H1 (cell line): ENCODE measurements around the gene KRTAP12-3. TPM values are rescaled to one million over a fixed set of nuclear protein-coding genes. Genes with fewer than 3 reads are reported as not detected.
A peak's percentile ranks its signal among the peaks of the same experiment; 100 is the strongest.

Experiments used
- CTCF ChIA-PET: fragments of 300-600 bp; sonication (Branson Sonifier 250); formaldehyde crosslinking; loops from one replicate; lab custom pipeline; 2021; ENCODE audit not compliant: partially characterized antibody; lab: Charles Lee
- POLR2A ChIA-PET: fragments of 300-600 bp; sonication (Branson Sonifier 250); formaldehyde crosslinking; loops from one replicate; lab custom pipeline; 2021; ENCODE audit warnings: inconsistent platforms; ENCODE audit not compliant: partially characterized antibody; lab: Charles Lee
- DNase-seq, 2 experiments: peaks; one replicate each; pipeline versions ENCODE4 v3.0.0 to v3.0.0-alpha.2; 2010 to 2022; ENCODE audit warnings: low spot score in 2 of 2, low read depth in 1 of 2, mixed read lengths in 1 of 2
- FAIRE-seq: peaks from 2 replicates; lab custom pipeline; 2011; peaks lifted over from hg19 to GRCh38; lab: Jason Lieb, UNC
- H2AFZ ChIP-seq: 2 replicates; pipeline ENCODE4 v1.8.1; 2012; ENCODE audit warnings: low read length, inconsistent platforms
- H2AK5ac ChIP-seq: 2 replicates; pipeline ENCODE4 v1.6.1; 2013; ENCODE audit warnings: low read depth, low read length
- H2BK120ac ChIP-seq: replicated peaks from 2 replicates; pipeline ENCODE3; 2013; ENCODE audit warnings: low read depth, low read length, inconsistent platforms
- H2BK12ac ChIP-seq: 2 replicates; pipeline ENCODE4 v1.6.1; 2013; ENCODE audit warnings: low read depth, low read length
- H2BK15ac ChIP-seq: 2 replicates; pipeline ENCODE4 v1.6.1; 2013; ENCODE audit warnings: low read length
- H2BK20ac ChIP-seq: 2 replicates; pipeline ENCODE4 v1.6.1; 2013; ENCODE audit warnings: low read length
- H2BK5ac ChIP-seq: 2 replicates; pipeline ENCODE4 v1.6.1; 2013; ENCODE audit warnings: low read depth, low read length
- H3K14ac ChIP-seq: 2 replicates; pipeline ENCODE4 v1.6.1; 2013; ENCODE audit warnings: inconsistent platforms; ENCODE audit not compliant: insufficient read length
- H3K18ac ChIP-seq: 2 replicates; pipeline ENCODE4 v1.6.1; 2013; ENCODE audit warnings: low read length; ENCODE audit errors: extremely low read depth
- H3K23ac ChIP-seq: 2 replicates; pipeline ENCODE4 v1.6.1; 2013; ENCODE audit warnings: inconsistent platforms; ENCODE audit not compliant: insufficient read length
- H3K23me2 ChIP-seq: 2 replicates; pipeline ENCODE4 v1.6.1; 2013; ENCODE audit warnings: low read depth, low read length
- H3K27ac ChIP-seq: 2 replicates; pipeline ENCODE4 v1.6.1; 2011; ENCODE audit warnings: low read depth, low read length, inconsistent platforms
- H3K27me3 ChIP-seq, 4 experiments: replicated peaks in 1 of 4; 1 replicate in 1 of 4; 2 replicates in 3 of 4; pipeline versions ENCODE4 v1.6.1 to v1.8.1; 2011 to 2013; ENCODE audit warnings: low read length in 3 of 4, mild to moderate bottlenecking in 3 of 4, inconsistent platforms in 2 of 4, mixed read lengths in 2 of 4, moderate library complexity in 1 of 4; ENCODE audit not compliant: control insufficient read depth in 3 of 4, insufficient read depth in 3 of 4; ENCODE audit errors: extremely low read depth in 1 of 4
- H3K36me3 ChIP-seq, 4 experiments: 2 replicates each; pipeline versions ENCODE4 v1.6.1 to v1.8.1; 2011 to 2013; ENCODE audit warnings: mild to moderate bottlenecking in 4 of 4, low read length in 3 of 4, moderate library complexity in 2 of 4, control low read depth in 1 of 4, inconsistent platforms in 1 of 4; ENCODE audit not compliant: insufficient read depth in 4 of 4, control insufficient read depth in 2 of 4
- H3K4ac ChIP-seq: replicated peaks from 2 replicates; pipeline ENCODE3; 2013; ENCODE audit warnings: low read length, low read depth, mixed read lengths, inconsistent platforms; ENCODE audit not compliant: insufficient read length
- H3K4me1 ChIP-seq, 4 experiments: replicated peaks in 1 of 4; 1 replicate in 1 of 4; 2 replicates in 3 of 4; pipeline versions ENCODE4 v1.6.1 to v1.8.1; 2011 to 2013; ENCODE audit warnings: low read length in 3 of 4, inconsistent platforms in 2 of 4, mixed read lengths in 1 of 4; ENCODE audit not compliant: insufficient read depth in 4 of 4, control insufficient read depth in 3 of 4
- H3K4me2 ChIP-seq, 2 experiments: 2 replicates each; pipeline versions ENCODE4 v1.6.1 to v1.8.1; 2011 to 2013; ENCODE audit warnings: low read depth in 2 of 2, low read length in 2 of 2, control low read depth in 1 of 2, inconsistent platforms in 1 of 2, mild to moderate bottlenecking in 1 of 2; ENCODE audit not compliant: insufficient read depth in 1 of 2
- H3K4me3 ChIP-seq, 4 experiments: fragments of 200-600, 300-600 bp in 1 of 4; sonication (generic), shearing (Covaris generic), sonication (Bioruptor Twin) in 1 of 4; 2 replicates each; pipeline versions ENCODE4 v1.5.1 to v1.8.1; 2011 to 2016; ENCODE audit warnings: low read length in 4 of 4, low read depth in 3 of 4, control low read depth in 2 of 4, inconsistent platforms in 2 of 4, mild to moderate bottlenecking in 2 of 4, mixed read lengths in 1 of 4, moderate library complexity in 1 of 4; ENCODE audit not compliant: insufficient read depth in 2 of 4; ENCODE audit errors: extremely low read depth in 1 of 4
- H3K56ac ChIP-seq: replicated peaks from 2 replicates; pipeline ENCODE3; 2013; ENCODE audit warnings: low read depth, mild to moderate bottlenecking, mixed read lengths, low read length, inconsistent platforms; ENCODE audit not compliant: insufficient read length
- H3K79me1 ChIP-seq: 2 replicates; pipeline ENCODE4 v1.6.1; 2013; ENCODE audit warnings: low read depth, low read length, control low read depth
- H3K79me2 ChIP-seq, 2 experiments: 2 replicates each; pipeline versions ENCODE4 v1.6.1 to v1.8.1; 2012 to 2013; ENCODE audit warnings: low read length in 2 of 2, mild to moderate bottlenecking in 2 of 2, inconsistent platforms in 1 of 2; ENCODE audit not compliant: insufficient read depth in 2 of 2, control insufficient read depth in 1 of 2
- H3K9ac ChIP-seq, 4 experiments: replicated peaks in 1 of 4; 1 replicate in 1 of 4; 2 replicates in 3 of 4; pipeline versions ENCODE4 v1.6.1 to v1.8.1; 2011 to 2013; ENCODE audit warnings: low read depth in 3 of 4, low read length in 3 of 4, control low read depth in 2 of 4, mild to moderate bottlenecking in 2 of 4, moderate library complexity in 2 of 4, inconsistent platforms in 1 of 4; ENCODE audit errors: extremely low read depth in 1 of 4
- H3K9me3 ChIP-seq, 2 experiments: 2 replicates each; pipeline versions ENCODE4 v1.6.1 to v1.8.1; 2012 to 2013; ENCODE audit warnings: mild to moderate bottlenecking in 2 of 2, moderate library complexity in 2 of 2, control low read depth in 1 of 2, inconsistent platforms in 1 of 2, low read depth in 1 of 2, low read length in 1 of 2, mixed read lengths in 1 of 2; ENCODE audit not compliant: insufficient read depth in 2 of 2
- H4K20me1 ChIP-seq, 2 experiments: replicated peaks in 1 of 2; 2 replicates each; pipeline versions ENCODE3 to v1.8.1; 2011 to 2013; ENCODE audit warnings: inconsistent platforms in 2 of 2, low read length in 2 of 2, mild to moderate bottlenecking in 1 of 2; ENCODE audit not compliant: insufficient read depth in 2 of 2, control insufficient read depth in 1 of 2
- H4K5ac ChIP-seq: 2 replicates; pipeline ENCODE4 v1.6.1; 2013; ENCODE audit warnings: low read length, low read depth, mixed read lengths, inconsistent platforms; ENCODE audit not compliant: insufficient read length
- H4K8ac ChIP-seq: 2 replicates; pipeline ENCODE4 v1.8.0; 2013; ENCODE audit warnings: mild to moderate bottlenecking, moderate library complexity, low read length, inconsistent platforms; ENCODE audit not compliant: insufficient read depth; ENCODE audit errors: extremely low read depth
- H4K91ac ChIP-seq: replicated peaks from 2 replicates; pipeline ENCODE3; 2013; ENCODE audit warnings: low read length, mixed read lengths, inconsistent platforms; ENCODE audit not compliant: insufficient read length
- ASH2L ChIP-seq: fragments of 200-600, 300-600 bp; sonication (generic); IDR thresholded peaks from one replicate; pipeline ENCODE4 v1.7.1; 2017; ENCODE audit warnings: low read length
- ATF2 ChIP-seq: IDR thresholded peaks from 2 replicates; pipeline ENCODE4 v1.6.1; 2012; ENCODE audit warnings: low read length, inconsistent platforms
- CBX8 ChIP-seq: fragments of 300-800, 300-1000 bp; sonication (generic); IDR thresholded peaks from 2 replicates; pipeline ENCODE4 v1.7.1; 2016; ENCODE audit warnings: low read depth, low read length, borderline replicate concordance
- CHD1 ChIP-seq: IDR thresholded peaks from 2 replicates; pipeline ENCODE4 v1.6.1; 2012; ENCODE audit warnings: low read depth, low read length, improper control_type of control experiment
- KDM1A ChIP-seq: fragments of 200-600, 300-600 bp; sonication (generic); IDR thresholded peaks from 2 replicates; pipeline ENCODE4 v1.7.1; 2016; ENCODE audit warnings: mild to moderate bottlenecking, low read length, borderline replicate concordance
- MAX ChIP-seq: IDR thresholded peaks from 2 replicates; pipeline ENCODE4 v1.6.1; 2012; ENCODE audit warnings: inconsistent platforms
- SAP30 ChIP-seq: fragments of 300-600 bp; sonication (generic); IDR thresholded peaks from 2 replicates; pipeline ENCODE4 v1.7.1; 2012; ENCODE audit warnings: low read length, moderate library complexity, mild to moderate bottlenecking, inconsistent platforms; ENCODE audit not compliant: insufficient read depth, insufficient replicate concordance
- SIN3A ChIP-seq, 2 experiments: IDR thresholded peaks in 1 of 2; conservative IDR thresholded peaks in 1 of 2; 2 replicates each; pipeline ENCODE4 v1.6.1; 2011 to 2012; ENCODE audit warnings: low read length in 2 of 2, improper control_type of control experiment in 1 of 2, low read depth in 1 of 2, mild to moderate bottlenecking in 1 of 2
- SP1 ChIP-seq: IDR thresholded peaks from 2 replicates; pipeline ENCODE4 v1.6.1; 2011; ENCODE audit warnings: low read depth, low read length
- SRF ChIP-seq: IDR thresholded peaks from 2 replicates; pipeline ENCODE4 v1.6.1; 2011; ENCODE audit warnings: mild to moderate bottlenecking, low read depth, low read length, moderate library complexity
- TCF12 ChIP-seq: IDR thresholded peaks from 2 replicates; pipeline ENCODE4 v1.6.1; 2011; ENCODE audit warnings: low read depth, mild to moderate bottlenecking, low read length
- WGBS, 2 experiments: shearing (Covaris generic) in 1 of 2; methylation state at CpG; one replicate each; pipeline versions ENCODE4 v1.1.6 to v1.1.7; 2013 to 2015; ENCODE audit warnings: low lambda C conversion rate in 2 of 2, mixed read lengths in 2 of 2, inconsistent platforms in 1 of 2, low coverage in 1 of 2, missing lambda C conversion rate in 1 of 2; ENCODE audit not compliant: insufficient replicate concordance in 2 of 2, insufficient coverage in 1 of 2, insufficient read length in 1 of 2; ENCODE audit errors: extremely low coverage in 1 of 2, missing lambda C conversion rate in 1 of 2; 5-methylcytosine and 5-hydroxymethylcytosine counted together
- polyA plus RNA-seq, 7 experiments: library from polyadenylated mRNA; depleted of rRNA in 3 of 7; stranded (reverse) in 5 of 7; unstranded in 2 of 7; fragments of >200 nt in 5 of 7; fragments of 200-250 nt in 2 of 7; gene quantifications; 1 replicate in 5 of 7; 2 replicates in 1 of 7; 4 replicates in 1 of 7; pipeline versions ENCODE4 v1.2.1 to v1.2.3, GENCODE V29; 2011 to 2013; ENCODE audit warnings: missing spikeins in 2 of 7, mixed read lengths in 2 of 7
- total RNA-seq: library from RNA; stranded (reverse); fragmentation: NEBNext Ultra II Directional; extraction: Animal tissue kit (Norgen Biotek cat#: 25700); gene quantifications from 2 replicates; pipeline ENCODE4 v1.2.1, GENCODE V29; 2021

Gene KRTAP12-3
- total and polyA plus RNA-seq, 2 of the 8 experiments (the other 6 are each of a cell fraction or from before 2014, with no cell fraction given) = not detected

- Histone ChIP-seq H3K27me3 (peaks cover 0 to 2% (median 0%) of the 10 kb centered on the region in 4 experiments; a peak in 1 of 7 replicates), H4K5ac (no peak overlapping the region), H2BK120ac (no peak overlapping the region), H3K9ac (no peak overlapping the region), H2BK15ac (no peak overlapping the region), H3K4ac (no peak overlapping the region), H3K9me3 (no peaks in the 10 kb centered on the region; a peak in 1 of 4 replicates), H4K20me1 (no peaks in the 10 kb centered on the region), H2BK20ac (no peak overlapping the region), H3K4me3 (no peak overlapping the region), H3K36me3 (no peaks in the 10 kb centered on the region), H3K23me2 (no peaks in the 10 kb centered on the region), H3K14ac (no peak overlapping the region), H2BK12ac (no peak overlapping the region), H3K27ac (no peak overlapping the region), H3K4me1 (peaks cover 0 to 14% (median 4%) of the 10 kb centered on the region in 4 experiments; a peak in 3 of 7 replicates), H3K23ac (no peak overlapping the region), H3K79me1 (no peaks in the 10 kb centered on the region; the same call in 1 of the 2 replicates), H3K4me2 (no peak overlapping the region), H2AFZ (no peak overlapping the region), H3K56ac (no peak overlapping the region), H4K8ac (no peak overlapping the region), H4K91ac (peak overlapping the region; percentile 39), H2AK5ac (no peak overlapping the region), H3K79me2 (no peaks in the 10 kb centered on the region), H2BK5ac (no peak overlapping the region), H3K18ac (no peak overlapping the region)
- POLR2A ChIA-PET = no interaction called here
- CTCF ChIA-PET = interaction anchor here (0.6 to 1.6 kb wide), 3 partner anchors 14 to 360 kb away, joined by 3 to 4 read pairs (median 3); no protein-coding TSS in a partner anchor
- 89% methylated on average over 20 of the region's 20 CpGs; no CpG with 5 or more reads in 1 of the 2 experiments for WGBS, 2 experiments
- no peak for FAIRE-seq
- DNase-seq = no peak
- TF ChIP-seq ATF2 = no peak
- no peak for TF ChIP-seq SAP30
- no peak for TF ChIP-seq SIN3A (conservative IDR thresholded peaks at IDR 0.05 in 1 of 2, IDR thresholded peaks at IDR 0.05 in 1 of 2; ENCODE audit: low read depth in 1 of 2, low read length in 2 of 2)
- TF ChIP-seq SP1 = no peak
- no peak for TF ChIP-seq CBX8
- no peak for TF ChIP-seq MAX
- no peak for TF ChIP-seq SRF
- no peak for TF ChIP-seq TCF12
- TF ChIP-seq KDM1A = no peak
- TF ChIP-seq ASH2L = no peak
- no peak for TF ChIP-seq CHD1
Measured at GRCh38 chr21:44650265-44650972, 7.3 kb upstream of the KRTAP12-3 start.
